GM15510 (cell line): ENCODE data around the gene RNF112.
A peak's percentile ranks its signal among the peaks of the same experiment; 100 is the strongest.

ENCODE experiments used
- POLR2A ChIP-seq: IDR thresholded peaks from 3 replicates; pipeline ENCODE4 v1.6.1; 2011; ENCODE audit warnings: borderline replicate concordance; ENCODE audit not compliant: insufficient read length; ENCODE audit errors: extremely low read depth

The RNF112 gene

GRCh38 chr17:19410875-19411620 lies at the start of gene RNF112:
RNF112 (plus strand) TSS chr17:19411232; CDS start chr17:19411409, 177 bp downstream.
- TF ChIP-seq POLR2A: no peak

GRCh38 chr17:19361326-19361725 lies 49.7 kb upstream of the RNF112 start:
- TF ChIP-seq POLR2A: no peak

GRCh38 chr17:19361944-19362276 lies 49.1 kb upstream of the RNF112 start:
- no peak for TF ChIP-seq POLR2A

- TF ChIP-seq POLR2A: peak; percentile 33
Observed at GRCh38 chr17:19362277-19363113, 48.5 kb upstream of the RNF112 start, which contains the start of gene B9D1. B9D1 (minus strand) TSS chr17:19362723; CDS start chr17:19362569, 154 bp downstream.

- TF ChIP-seq POLR2A: no peak
Observed at GRCh38 chr17:19363114-19363438, 48.0 kb upstream of the RNF112 start.

- TF ChIP-seq POLR2A: no peak
Observed at GRCh38 chr17:19363460-19364035, 47.5 kb upstream of the RNF112 start.

GRCh38 chr17:19364699-19365498 lies 46.1 kb upstream of the RNF112 start:
- TF ChIP-seq POLR2A: no peak

GRCh38 chr17:19365499-19365817 lies 45.6 kb upstream of the RNF112 start:
- no peak for TF ChIP-seq POLR2A

- TF ChIP-seq POLR2A: no peak
Observed at GRCh38 chr17:19365833-19366636, 45.0 kb upstream of the RNF112 start.

- TF ChIP-seq POLR2A: no peak
Observed at GRCh38 chr17:19366637-19366972, 44.4 kb upstream of the RNF112 start.

- TF ChIP-seq POLR2A: no peak
Observed at GRCh38 chr17:19368229-19368628, 42.8 kb upstream of the RNF112 start.

- TF ChIP-seq POLR2A: no peak
Observed at GRCh38 chr17:19369107-19369778, 41.8 kb upstream of the RNF112 start.

- no peak for TF ChIP-seq POLR2A
Observed at GRCh38 chr17:19369846-19370492, 41.1 kb upstream of the RNF112 start.

GRCh38 chr17:19370493-19370960 lies 40.5 kb upstream of the RNF112 start:
- TF ChIP-seq POLR2A: no peak
